Duodenal mucosa (tissue), 2 donors: ENCODE data around the gene ITPRIP.
A peak's percentile ranks its signal among the peaks of the same experiment; 100 is the strongest.

ENCODE experiments used
- H3K27ac ChIP-seq: one replicate; pipeline ENCODE4 v1.7.0; 2013; ENCODE audit warnings: low read depth, low read length
- H3K27me3 ChIP-seq, 2 donors: one replicate each; pipeline ENCODE4 v1.7.0; 2013; ENCODE audit warnings: low read length in 2 of 2, control low read depth in 1 of 2; ENCODE audit not compliant: insufficient read depth in 2 of 2, control insufficient read depth in 1 of 2
- H3K36me3 ChIP-seq, 2 donors: one replicate each; pipeline ENCODE4 v1.7.0; 2013; ENCODE audit warnings: low read length in 2 of 2, control low read depth in 1 of 2; ENCODE audit not compliant: insufficient read depth in 2 of 2, control insufficient read depth in 1 of 2
- H3K4me1 ChIP-seq, 2 donors: one replicate each; pipeline ENCODE4 v1.7.0; 2013; ENCODE audit warnings: low read length in 2 of 2, control low read depth in 1 of 2; ENCODE audit not compliant: insufficient read depth in 2 of 2, control insufficient read depth in 1 of 2
- H3K4me3 ChIP-seq, 2 donors: one replicate each; pipeline ENCODE4 v1.7.0; 2013; ENCODE audit warnings: low read length in 2 of 2, low read depth in 1 of 2
- H3K9ac ChIP-seq, 2 donors: one replicate each; pipeline ENCODE4 v1.7.0; 2013; ENCODE audit warnings: low read length in 2 of 2, low read depth in 1 of 2
- H3K9me3 ChIP-seq, 2 donors: one replicate each; pipeline ENCODE4 v1.7.0; 2013; ENCODE audit warnings: low read length in 2 of 2, control low read depth in 1 of 2; ENCODE audit not compliant: control insufficient read depth in 1 of 2

The ITPRIP gene

GRCh38 chr10:104300002-104300735, 38.1 kb downstream of the ITPRIP start:
- Histone ChIP-seq H3K9me3 (no peaks in the 10 kb centered on the region), H3K27ac (peak overlapping the region; percentile 82), H3K4me1 (peaks cover 12 to 18% of the 10 kb centered on the region in 2 donors), H3K36me3 (no peaks in the 10 kb centered on the region), H3K4me3 (peak overlapping the region in 1 of 2 donors; percentile 6), H3K27me3 (no peaks in the 10 kb centered on the region), H3K9ac (peak overlapping the region; percentile 44)

GRCh38 chr10:104299031-104299904, 39.0 kb downstream of the ITPRIP start:
- Histone ChIP-seq H3K27me3 (no peaks in the 10 kb centered on the region), H3K4me1 (peaks cover 12 to 18% of the 10 kb centered on the region in 2 donors), H3K27ac (peak overlapping the region; percentile 49), H3K9me3 (no peaks in the 10 kb centered on the region), H3K4me3 (no peak overlapping the region), H3K36me3 (no peaks in the 10 kb centered on the region), H3K9ac (no peak overlapping the region)

- no peaks in the 10 kb centered on the region for H3K36me3 ChIP-seq
- H3K4me1 ChIP-seq = peaks cover 12 to 18% of the 10 kb centered on the region in 2 donors
- no peaks in the 10 kb centered on the region for H3K27me3 ChIP-seq
- H3K4me3 ChIP-seq = no peak overlapping the region
- no peak overlapping the region for H3K9ac ChIP-seq
- no peak overlapping the region for H3K27ac ChIP-seq
- no peaks in the 10 kb centered on the region for H3K9me3 ChIP-seq
These were observed 40.3 kb downstream of the ITPRIP start for GRCh38 chr10:104297697-104298660.

GRCh38 chr10:104296687-104297436, 41.4 kb downstream of the ITPRIP start:
- Histone ChIP-seq H3K9ac (no peak overlapping the region), H3K36me3 (no peaks in the 10 kb centered on the region), H3K27me3 (no peaks in the 10 kb centered on the region), H3K4me1 (peaks cover 12 to 18% of the 10 kb centered on the region in 2 donors), H3K4me3 (no peak overlapping the region), H3K9me3 (no peaks in the 10 kb centered on the region), H3K27ac (no peak overlapping the region)

- H3K4me1 ChIP-seq = no peaks in the 10 kb centered on the region
- H3K27me3 ChIP-seq = peaks cover 0 to 2% of the 10 kb centered on the region in 2 donors
- no peaks in the 10 kb centered on the region for H3K9me3 ChIP-seq
- H3K36me3 ChIP-seq = no peaks in the 10 kb centered on the region
- H3K9ac ChIP-seq = no peak overlapping the region
- H3K27ac ChIP-seq = no peak overlapping the region
- no peak overlapping the region for H3K4me3 ChIP-seq
These were observed 44.4 kb downstream of the ITPRIP start for GRCh38 chr10:104293781-104294321.

- Histone ChIP-seq H3K9me3 (no peaks in the 10 kb centered on the region), H3K36me3 (no peaks in the 10 kb centered on the region), H3K27me3 (peaks cover 0 to 2% of the 10 kb centered on the region in 2 donors), H3K9ac (no peak overlapping the region), H3K4me3 (no peak overlapping the region), H3K27ac (no peak overlapping the region), H3K4me1 (no peaks in the 10 kb centered on the region)
These were observed 45.3 kb downstream of the ITPRIP start for GRCh38 chr10:104293011-104293410.

- Histone ChIP-seq H3K27ac (no peak overlapping the region), H3K27me3 (peaks cover 0 to 2% of the 10 kb centered on the region in 2 donors), H3K9ac (no peak overlapping the region), H3K4me3 (no peak overlapping the region), H3K4me1 (no peaks in the 10 kb centered on the region), H3K36me3 (no peaks in the 10 kb centered on the region), H3K9me3 (no peaks in the 10 kb centered on the region)
These were observed 46.8 kb downstream of the ITPRIP start for GRCh38 chr10:104291439-104291951.

- H3K27ac ChIP-seq = no peak overlapping the region
- H3K4me3 ChIP-seq = no peak overlapping the region
- H3K36me3 ChIP-seq = no peaks in the 10 kb centered on the region
- H3K9ac ChIP-seq = no peak overlapping the region
- H3K4me1 ChIP-seq = no peaks in the 10 kb centered on the region
- H3K27me3 ChIP-seq = peaks cover 0 to 2% of the 10 kb centered on the region in 2 donors
- H3K9me3 ChIP-seq = no peaks in the 10 kb centered on the region
These were observed 49.9 kb downstream of the ITPRIP start for GRCh38 chr10:104288355-104288754.

GRCh38 chr10:104286939-104287338, 51.3 kb downstream of the ITPRIP start:
- H3K27me3 ChIP-seq = peaks cover 0 to 2% of the 10 kb centered on the region in 2 donors
- no peak overlapping the region for H3K4me3 ChIP-seq
- H3K9ac ChIP-seq = no peak overlapping the region
- no peaks in the 10 kb centered on the region for H3K36me3 ChIP-seq
- no peaks in the 10 kb centered on the region for H3K4me1 ChIP-seq
- no peak overlapping the region for H3K27ac ChIP-seq
- no peaks in the 10 kb centered on the region for H3K9me3 ChIP-seq
